Esophagus (tissue), 2 donors: ENCODE results near the gene KDM2A. TPM values are rescaled to one million over a fixed set of nuclear protein-coding genes. Genes with fewer than 3 reads are reported as not detected.
"Not testable (repeated sequence)": the region's sequence is repeated elsewhere in the genome, so short reads cannot be mapped to it uniquely, and the experiment has no call there.

Experiments
- H3K27ac ChIP-seq, 2 donors: one replicate each; pipeline ENCODE4 v1.5.1; 2013; ENCODE audit warnings: low read depth in 2 of 2, mild to moderate bottlenecking in 2 of 2, inconsistent platforms in 1 of 2, low read length in 1 of 2, moderate library complexity in 1 of 2
- H3K27me3 ChIP-seq, 2 donors: one replicate each; pipeline ENCODE4 v1.6.1; 2013; ENCODE audit warnings: low read length in 2 of 2, control low read depth in 1 of 2, mild to moderate bottlenecking in 1 of 2; ENCODE audit not compliant: insufficient read depth in 2 of 2, control insufficient read depth in 1 of 2
- H3K36me3 ChIP-seq, 2 donors: one replicate each; pipeline ENCODE4 v1.6.1; 2013; ENCODE audit warnings: low read length in 1 of 2; ENCODE audit not compliant: control insufficient read depth in 2 of 2, insufficient read depth in 2 of 2
- H3K4me1 ChIP-seq, 2 donors: one replicate each; pipeline ENCODE4 v1.6.1; 2013; ENCODE audit warnings: low read length in 1 of 2; ENCODE audit not compliant: control insufficient read depth in 2 of 2, insufficient read depth in 2 of 2
- H3K4me3 ChIP-seq, 2 donors: one replicate each; pipeline ENCODE4 v1.5.1; 2013; ENCODE audit warnings: low read length in 2 of 2, mild to moderate bottlenecking in 2 of 2, low read depth in 1 of 2, moderate library complexity in 1 of 2
- H3K9me3 ChIP-seq, 2 donors: one replicate each; pipeline ENCODE4 v1.6.1; 2013; ENCODE audit warnings: mild to moderate bottlenecking in 2 of 2, low read depth in 1 of 2, low read length in 1 of 2, moderate library complexity in 1 of 2; ENCODE audit not compliant: control insufficient read depth in 2 of 2, insufficient read depth in 1 of 2
- WGBS, 2 donors: extraction: QIAGEN DNeasy Blood & Tissue Kit; methylation state at CpG; one replicate each; pipeline ENCODE4 v1.1.7; 2013; 5-methylcytosine and 5-hydroxymethylcytosine counted together
- polyA plus RNA-seq, 2 donors: library from polyadenylated mRNA; stranded (reverse); fragments of 200-250 nt; gene quantifications; one replicate each; pipeline ENCODE4 v1.2.3, GENCODE V29; 2013
- donor health status: healthy with polysubstance abuse.
- donor health status: Bipolar disorder and iron deficiency.

KDM2A gene
- polyA plus RNA-seq, 2 donors = 36.8 to 54.9 TPM

GRCh38 chr11:67160872-67161783, 42.1 kb downstream of the KDM2A start:
- H3K4me1 ChIP-seq = no peaks in the 10 kb centered on the region
- H3K4me3 ChIP-seq = no peak overlapping the region
- no peaks in the 10 kb centered on the region for H3K27me3 ChIP-seq
- H3K9me3 ChIP-seq = no peaks in the 10 kb centered on the region
- no peaks in the 10 kb centered on the region for H3K36me3 ChIP-seq
- WGBS, 2 donors = 84 to 85% methylated on average over 5 of the region's 5 CpGs
- no peak overlapping the region for H3K27ac ChIP-seq

DNA sequence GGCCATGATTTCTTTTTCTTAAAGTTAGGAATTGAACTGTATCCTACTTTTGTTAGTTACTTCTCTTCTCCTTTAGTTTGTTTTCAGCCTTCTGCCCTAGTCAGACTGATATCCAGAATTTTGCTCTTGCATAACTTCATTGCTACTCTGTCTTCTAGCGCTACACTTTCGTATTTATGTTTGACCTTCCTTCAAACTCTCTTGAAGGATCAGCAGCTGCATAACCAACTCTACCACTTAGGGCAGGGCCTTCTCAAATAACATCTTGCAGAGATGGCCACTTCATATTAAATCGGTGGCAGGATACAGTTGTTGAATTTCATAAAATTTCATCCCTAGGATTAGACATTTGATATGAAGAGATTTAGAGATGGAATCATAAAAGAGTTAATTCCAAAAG, 43.9 kb downstream of the KDM2A start:
- H3K4me1 ChIP-seq = no peaks in the 10 kb centered on the region
- H3K9me3 ChIP-seq = no peaks in the 10 kb centered on the region
- no peak overlapping the region for H3K27ac ChIP-seq
- no peaks in the 10 kb centered on the region for H3K36me3 ChIP-seq
- WGBS, 2 donors = 93 to 97% methylated on average over 3 of the region's 3 CpGs
- H3K27me3 ChIP-seq = no peaks in the 10 kb centered on the region
- no peak overlapping the region for H3K4me3 ChIP-seq

GRCh38 chr11:67165623-67166022, 46.6 kb downstream of the KDM2A start:
- no peaks in the 10 kb centered on the region for H3K36me3 ChIP-seq
- H3K4me3 ChIP-seq = no peak overlapping the region
- no peaks in the 10 kb centered on the region for H3K9me3 ChIP-seq
- no peaks in the 10 kb centered on the region for H3K4me1 ChIP-seq
- H3K27ac ChIP-seq = no peak overlapping the region
- 76 to 80% methylated on average over 1 of the region's 1 CpG for WGBS, 2 donors
- H3K27me3 ChIP-seq = no peaks in the 10 kb centered on the region

- Histone ChIP-seq H3K4me1 (no peaks in the 10 kb centered on the region), H3K27ac (no peak overlapping the region)
- WGBS, 2 donors = 91 to 95% methylated on average over 2 of the region's 2 CpGs
These were observed 48.0 kb downstream of the KDM2A start for GRCh38 chr11:67167091-67167490.

DNA sequence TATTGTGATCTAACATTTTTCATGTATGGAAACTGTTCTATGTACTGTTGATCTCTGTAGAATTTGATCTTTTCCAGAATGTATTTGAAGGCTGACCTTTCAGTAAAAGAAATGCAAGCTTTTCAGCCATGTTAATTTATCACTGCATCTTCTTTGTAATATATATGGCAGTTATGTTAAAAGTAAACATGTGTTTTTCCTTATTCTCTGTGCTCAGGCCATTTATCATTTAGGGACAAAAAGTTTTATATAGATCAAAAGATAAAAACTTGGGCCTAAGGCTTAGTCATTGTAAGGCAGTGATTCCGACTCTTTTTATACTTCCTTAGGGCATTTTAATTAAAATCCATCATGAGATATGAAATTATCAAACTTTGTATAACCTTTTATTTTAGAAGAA, 48.7 kb downstream of the KDM2A start:
- WGBS, 2 donors = 63 to 77% methylated on average over 1 of the region's 1 CpG
- Histone ChIP-seq H3K4me3 (no peak overlapping the region), H3K9me3 (no peaks in the 10 kb centered on the region), H3K36me3 (peaks cover 0 to 2% of the 10 kb centered on the region in 2 donors), H3K27ac (no peak overlapping the region), H3K4me1 (no peaks in the 10 kb centered on the region), H3K27me3 (no peaks in the 10 kb centered on the region)

More at GRCh38 chr11:67167091-67167490, 48.0 kb downstream of the KDM2A start:
- Histone ChIP-seq H3K4me3 (no peak overlapping the region), H3K36me3 (peaks cover 0 to 2% of the 10 kb centered on the region in 2 donors), H3K27me3 (no peaks in the 10 kb centered on the region), H3K9me3 (no peaks in the 10 kb centered on the region)

- H3K4me3 ChIP-seq, H3K36me3 ChIP-seq, H3K9me3 ChIP-seq, H3K4me1 ChIP-seq, H3K27me3 ChIP-seq, H3K27ac ChIP-seq: not testable (repeated sequence)
- WGBS, 2 donors = 84 to 86% methylated on average over 9 of the region's 9 CpGs
These were observed 49.8 kb downstream of the KDM2A start for GRCh38 chr11:67168911-67169310.

- Histone ChIP-seq H3K4me1 (no peaks in the 10 kb centered on the region), H3K36me3 (peaks cover 0 to 2% of the 10 kb centered on the region in 2 donors)
- 74 to 88% methylated on average over 1 of the region's 1 CpG for WGBS, 2 donors
These were observed 55.2 kb downstream of the KDM2A start for GRCh38 chr11:67174311-67174710.

DNA sequence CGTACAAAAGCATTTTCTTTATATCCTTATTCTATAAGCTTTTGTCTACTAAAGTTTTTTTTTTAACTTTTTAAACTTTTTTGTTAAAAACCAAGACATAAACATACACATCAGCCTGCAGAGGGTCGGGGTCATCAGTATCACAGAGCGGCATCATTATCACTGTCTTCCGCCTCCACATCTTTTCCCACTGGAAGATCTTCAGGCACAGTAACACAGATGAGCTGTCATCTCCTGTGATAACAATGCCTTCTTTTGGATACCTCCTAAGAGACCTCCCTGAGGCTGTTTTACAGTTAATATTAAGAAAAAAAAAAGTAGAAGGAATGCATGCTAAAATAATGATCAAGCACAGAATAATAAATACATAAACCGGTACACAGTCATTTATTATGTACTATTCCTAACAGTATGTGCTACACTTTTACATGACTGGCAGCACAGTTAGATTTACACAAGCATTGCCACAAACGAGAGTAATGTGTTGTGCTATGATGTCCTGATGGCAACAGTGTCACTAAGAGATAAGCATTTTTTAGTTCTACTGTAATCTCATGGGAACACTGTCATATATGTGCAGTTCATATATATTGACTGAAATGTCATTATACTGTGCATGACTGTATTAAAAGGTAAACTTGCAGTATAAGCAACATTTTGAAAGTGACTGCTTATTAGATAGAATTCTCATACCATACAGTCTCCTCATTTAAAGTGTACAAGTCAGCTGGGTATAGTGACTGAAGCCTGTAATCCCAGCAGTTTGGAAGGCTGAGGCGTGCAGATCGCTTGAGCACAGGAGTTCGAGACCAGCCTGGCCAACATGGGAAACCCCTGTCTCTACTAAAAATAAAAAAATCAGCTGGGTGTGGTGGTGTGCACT, 58.6 kb downstream of the KDM2A start:
- no peak overlapping the region for H3K27ac ChIP-seq
- peaks cover 0 to 3% of the 10 kb centered on the region in 2 donors for H3K36me3 ChIP-seq

More at GRCh38 chr11:67174311-67174710, 55.2 kb downstream of the KDM2A start:
- no peaks in the 10 kb centered on the region for H3K9me3 ChIP-seq
- H3K27ac ChIP-seq = no peak overlapping the region
- no peak overlapping the region for H3K4me3 ChIP-seq
- H3K27me3 ChIP-seq = no peaks in the 10 kb centered on the region

DNA sequence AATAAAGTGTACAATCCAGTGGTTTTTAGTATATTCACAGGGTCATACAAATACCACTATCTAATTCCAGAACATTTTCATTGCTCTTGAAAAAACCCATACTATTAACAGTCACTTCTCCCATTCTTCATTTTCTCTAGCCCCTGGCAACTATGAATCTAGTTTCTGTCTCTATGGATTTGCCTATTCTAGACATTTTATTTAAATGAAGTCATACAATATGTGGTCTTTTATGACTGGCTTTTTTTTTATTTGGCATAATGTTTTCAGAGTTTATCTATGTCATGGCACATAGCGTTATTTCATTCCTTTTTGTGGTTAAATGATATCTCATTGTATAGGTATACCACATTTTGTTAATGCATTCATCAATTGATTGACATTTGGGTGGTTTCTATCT, 59.4 kb downstream of the KDM2A start:
- Histone ChIP-seq H3K4me3 (no peak overlapping the region), H3K9me3 (no peaks in the 10 kb centered on the region), H3K27ac (no peak overlapping the region), H3K36me3 (peaks cover under 1 to 3% of the 10 kb centered on the region in 2 donors), H3K27me3 (no peaks in the 10 kb centered on the region), H3K4me1 (no peaks in the 10 kb centered on the region)
- WGBS, 2 donors = 91 to 97% methylated on average over 1 of the region's 1 CpG

More for the DNA sequence above, 58.6 kb downstream of the KDM2A start:
- 89 to 91% methylated on average over 9 of the region's 9 CpGs for WGBS, 2 donors
- Histone ChIP-seq H3K4me1 (no peaks in the 10 kb centered on the region), H3K4me3 (no peak overlapping the region), H3K9me3 (no peaks in the 10 kb centered on the region), H3K27me3 (no peaks in the 10 kb centered on the region)
